IMR-90 (cell line): ENCODE data around the gene TEC.
A peak's percentile ranks its signal among the peaks of the same experiment; 100 is the strongest.

ENCODE experiments used
- CHD1 ChIP-seq: IDR thresholded peaks from 2 replicates; pipeline ENCODE4 v1.6.1; 2012; ENCODE audit warnings: low read depth, low read length, improper control_type of control experiment
- FOS ChIP-seq: fragments of 150-350 bp; IDR thresholded peaks from 2 replicates; pipeline ENCODE4 v1.6.1; 2016; ENCODE audit warnings: low read depth, low read length
- MAFK ChIP-seq: IDR thresholded peaks from 2 replicates; pipeline ENCODE4 v1.6.1; 2012; ENCODE audit warnings: low read depth, low read length, improper control_type of control experiment
- POLR2A ChIP-seq: IDR thresholded peaks from 2 replicates; pipeline ENCODE4 v1.6.1; 2012; ENCODE audit warnings: mild to moderate bottlenecking, low read depth, low read length
- RAD21 ChIP-seq: IDR thresholded peaks from 2 replicates; pipeline ENCODE4 v1.6.1; 2012; ENCODE audit warnings: low read length, improper control_type of control experiment
- RFX5 ChIP-seq: IDR thresholded peaks from 2 replicates; pipeline ENCODE4 v1.8.0; 2012; ENCODE audit warnings: low read depth, mild to moderate bottlenecking, low read length, moderate library complexity
- SMC3 ChIP-seq: fragments of 150-350 bp; IDR thresholded peaks from 2 replicates; pipeline ENCODE4 v1.6.1; 2016; ENCODE audit warnings: low read depth, mild to moderate bottlenecking, antibody characterized with exemption, low read length, moderate library complexity
- TF ChIP-seq, protein P1 (sequence below): fragments of 150-350 bp; IDR thresholded peaks from 2 replicates; pipeline ENCODE4 v1.6.1; 2016; ENCODE audit warnings: low read depth, mild to moderate bottlenecking, low read length, moderate library complexity, borderline replicate concordance
- TF ChIP-seq, protein P2 (sequence below): conservative IDR thresholded peaks from 2 replicates; pipeline ENCODE4 v1.5.1; 2012; ENCODE audit warnings: mild to moderate bottlenecking, low read depth, low read length, improper control_type of control experiment
- TF ChIP-seq, protein P3 (sequence below): fragments of 150-350 bp; IDR thresholded peaks from 2 replicates; pipeline ENCODE4 v1.6.1; 2017; ENCODE audit warnings: mild to moderate bottlenecking, antibody characterized with exemption, low read length, low read depth

DNA sequence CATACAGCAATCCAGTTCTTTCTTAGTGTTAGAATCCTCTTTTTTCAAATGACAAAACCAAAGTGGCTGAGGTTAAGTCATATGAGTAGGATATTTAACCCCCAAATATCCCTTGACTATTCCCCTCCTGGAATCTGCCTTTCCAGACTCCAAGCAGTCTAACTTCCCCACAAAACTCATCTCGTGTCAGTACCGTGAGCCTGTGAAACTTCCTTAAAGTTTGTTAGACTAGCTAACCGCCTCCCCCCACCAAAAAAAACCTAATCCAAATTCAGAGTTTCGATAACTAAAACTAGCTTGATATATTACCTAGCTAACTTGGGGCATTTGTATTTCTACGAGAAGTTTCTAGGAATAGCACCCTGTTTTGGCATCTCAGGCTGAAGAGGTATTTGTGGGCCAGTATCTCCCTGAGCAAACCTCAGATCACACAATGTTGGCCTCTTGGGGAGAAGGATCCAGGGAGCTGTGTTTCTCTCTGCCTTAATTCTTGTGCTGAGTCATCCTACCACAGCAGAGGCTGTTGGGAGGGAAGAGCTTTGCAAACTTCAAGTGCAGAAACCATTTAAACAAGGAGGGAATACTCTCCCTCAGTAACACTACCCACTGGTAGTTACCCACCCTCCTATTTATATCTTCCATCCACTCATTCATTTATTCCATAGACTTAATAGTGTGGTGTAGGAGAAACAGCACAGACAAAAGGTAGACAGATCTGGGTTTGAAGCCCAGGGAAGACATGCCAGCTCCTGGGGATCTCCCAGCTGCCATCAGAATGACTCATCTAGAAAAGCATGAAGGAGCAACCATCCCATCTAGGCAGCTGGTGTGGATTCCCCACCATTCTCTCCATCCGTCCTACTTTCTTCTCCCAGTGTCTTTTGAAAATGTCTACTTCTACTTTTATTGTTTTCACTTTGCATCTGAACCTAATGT, 96.3 kb downstream of the TEC start:
- TF ChIP-seq, protein P1, sequence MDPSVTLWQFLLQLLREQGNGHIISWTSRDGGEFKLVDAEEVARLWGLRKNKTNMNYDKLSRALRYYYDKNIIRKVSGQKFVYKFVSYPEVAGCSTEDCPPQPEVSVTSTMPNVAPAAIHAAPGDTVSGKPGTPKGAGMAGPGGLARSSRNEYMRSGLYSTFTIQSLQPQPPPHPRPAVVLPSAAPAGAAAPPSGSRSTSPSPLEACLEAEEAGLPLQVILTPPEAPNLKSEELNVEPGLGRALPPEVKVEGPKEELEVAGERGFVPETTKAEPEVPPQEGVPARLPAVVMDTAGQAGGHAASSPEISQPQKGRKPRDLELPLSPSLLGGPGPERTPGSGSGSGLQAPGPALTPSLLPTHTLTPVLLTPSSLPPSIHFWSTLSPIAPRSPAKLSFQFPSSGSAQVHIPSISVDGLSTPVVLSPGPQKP = no peak
- TF ChIP-seq POLR2A (no peak), MAFK (peak; percentile 66), SMC3 (no peak), RAD21 (no peak), FOS (peak; percentile 65; the same call in 1 of the 2 replicates), CHD1 (no peak), RFX5 (no peak)
- TF ChIP-seq, protein P2, sequence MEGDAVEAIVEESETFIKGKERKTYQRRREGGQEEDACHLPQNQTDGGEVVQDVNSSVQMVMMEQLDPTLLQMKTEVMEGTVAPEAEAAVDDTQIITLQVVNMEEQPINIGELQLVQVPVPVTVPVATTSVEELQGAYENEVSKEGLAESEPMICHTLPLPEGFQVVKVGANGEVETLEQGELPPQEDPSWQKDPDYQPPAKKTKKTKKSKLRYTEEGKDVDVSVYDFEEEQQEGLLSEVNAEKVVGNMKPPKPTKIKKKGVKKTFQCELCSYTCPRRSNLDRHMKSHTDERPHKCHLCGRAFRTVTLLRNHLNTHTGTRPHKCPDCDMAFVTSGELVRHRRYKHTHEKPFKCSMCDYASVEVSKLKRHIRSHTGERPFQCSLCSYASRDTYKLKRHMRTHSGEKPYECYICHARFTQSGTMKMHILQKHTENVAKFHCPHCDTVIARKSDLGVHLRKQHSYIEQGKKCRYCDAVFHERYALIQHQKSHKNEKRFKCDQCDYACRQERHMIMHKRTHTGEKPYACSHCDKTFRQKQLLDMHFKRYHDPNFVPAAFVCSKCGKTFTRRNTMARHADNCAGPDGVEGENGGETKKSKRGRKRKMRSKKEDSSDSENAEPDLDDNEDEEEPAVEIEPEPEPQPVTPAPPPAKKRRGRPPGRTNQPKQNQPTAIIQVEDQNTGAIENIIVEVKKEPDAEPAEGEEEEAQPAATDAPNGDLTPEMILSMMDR = no peak
- TF ChIP-seq, protein P3, sequence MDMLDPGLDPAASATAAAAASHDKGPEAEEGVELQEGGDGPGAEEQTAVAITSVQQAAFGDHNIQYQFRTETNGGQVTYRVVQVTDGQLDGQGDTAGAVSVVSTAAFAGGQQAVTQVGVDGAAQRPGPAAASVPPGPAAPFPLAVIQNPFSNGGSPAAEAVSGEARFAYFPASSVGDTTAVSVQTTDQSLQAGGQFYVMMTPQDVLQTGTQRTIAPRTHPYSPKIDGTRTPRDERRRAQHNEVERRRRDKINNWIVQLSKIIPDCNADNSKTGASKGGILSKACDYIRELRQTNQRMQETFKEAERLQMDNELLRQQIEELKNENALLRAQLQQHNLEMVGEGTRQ = no peak
